Mononuclear cell (primary cell): ENCODE data around the gene SNRNP40. TPM values are rescaled to one million over a fixed set of nuclear protein-coding genes. Genes with fewer than 3 reads are reported as not detected.

Source experiments
- H3K27me3 ChIP-seq: 2 replicates; pipeline ENCODE4 v1.6.0; 2011; ENCODE audit warnings: low read length, control low read depth; ENCODE audit not compliant: insufficient read depth
- H3K4me1 ChIP-seq: 2 replicates; pipeline ENCODE4 v1.5.1; 2011; ENCODE audit warnings: mild to moderate bottlenecking, low read length, control low read depth; ENCODE audit not compliant: insufficient read depth
- H3K4me3 ChIP-seq: 2 replicates; pipeline ENCODE4 v1.5.1; 2011; ENCODE audit warnings: mild to moderate bottlenecking, low read length, moderate library complexity
- H3K9me3 ChIP-seq: 2 replicates; pipeline ENCODE4 v1.5.1; 2011; ENCODE audit warnings: low read depth, mild to moderate bottlenecking, control low read depth, low read length
- total RNA-seq: library from RNA; depleted of rRNA; stranded (reverse); fragments of >200 nt; gene quantifications from one replicate; pipeline ENCODE4 v1.2.3, GENCODE V29; 2012

Gene SNRNP40
- 75.8 TPM for total RNA-seq

GRCh38 chr1:31296486-31297276 is at the start of gene SNRNP40, which contains the start of gene ZCCHC17:
TSS of gene SNRNP40 (minus strand) at chr1:31296788. CDS start at chr1:31296751, 37 bp downstream.
TSS of gene ZCCHC17 (plus strand) at chr1:31297032. CDS start at chr1:31310099, 13,067 bp downstream.
- Histone ChIP-seq H3K27me3 (no peaks in the 10 kb centered on the region), H3K4me3 (peak within 1 kb of the TSS; percentile 100), H3K9me3 (no peaks in the 10 kb centered on the region), H3K4me1 (peaks cover 43% of the 10 kb centered on the region)

- Histone ChIP-seq H3K9me3 (no peaks in the 10 kb centered on the region), H3K4me3 (no peak overlapping the region), H3K4me1 (no peaks in the 10 kb centered on the region), H3K27me3 (no peaks in the 10 kb centered on the region)
Measured at GRCh38 chr1:31345635-31346034, 49.0 kb upstream of the SNRNP40 start.

- Histone ChIP-seq H3K9me3 (no peaks in the 10 kb centered on the region), H3K4me3 (no peak overlapping the region), H3K27me3 (no peaks in the 10 kb centered on the region), H3K4me1 (no peaks in the 10 kb centered on the region)
Measured at GRCh38 chr1:31344503-31344902, 47.9 kb upstream of the SNRNP40 start.

DNA sequence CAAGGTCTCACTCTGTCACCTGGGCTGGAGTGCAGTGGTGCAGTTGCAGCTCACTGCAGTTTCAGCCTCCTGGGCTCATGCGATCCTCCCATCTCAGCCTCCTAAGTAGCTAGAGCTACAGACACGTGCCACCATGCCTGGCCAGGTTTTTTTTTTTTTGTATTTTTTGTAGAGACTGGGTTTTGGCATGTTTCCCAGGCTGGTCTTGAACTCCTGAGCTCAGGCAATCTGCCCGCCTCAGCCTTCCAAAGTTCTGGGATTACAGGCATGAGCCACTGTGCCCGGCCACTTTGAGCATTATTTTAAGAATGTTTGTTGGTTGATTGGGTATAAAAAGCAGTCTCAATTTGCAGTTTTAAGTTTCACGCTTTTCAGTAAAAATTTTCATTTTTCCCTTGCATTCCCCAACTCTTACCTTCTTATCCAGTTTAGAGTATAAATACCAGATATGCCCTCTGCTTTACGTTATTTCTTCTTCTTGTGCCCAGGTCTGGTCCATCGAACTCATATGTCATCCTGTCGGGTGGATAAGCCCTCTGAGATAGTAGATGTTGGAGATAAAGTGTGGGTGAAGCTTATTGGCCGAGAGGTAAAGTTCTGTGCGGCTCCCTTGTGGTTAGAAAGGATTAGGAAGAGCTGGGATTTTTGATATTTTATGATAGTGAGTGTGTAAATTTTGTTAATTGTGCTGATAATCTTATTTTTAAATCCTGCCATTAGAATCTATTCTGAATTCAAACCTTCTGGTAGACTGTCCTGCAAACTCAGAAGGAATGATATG is 40.3 kb upstream of the SNRNP40 start:
- Histone ChIP-seq H3K4me1 (no peaks in the 10 kb centered on the region), H3K9me3 (no peaks in the 10 kb centered on the region), H3K27me3 (no peaks in the 10 kb centered on the region)

GRCh38 chr1:31335007-31335406 is 38.4 kb upstream of the SNRNP40 start:
- Histone ChIP-seq H3K4me1 (no peaks in the 10 kb centered on the region), H3K9me3 (no peaks in the 10 kb centered on the region), H3K27me3 (no peaks in the 10 kb centered on the region), H3K4me3 (no peak overlapping the region)

More for the DNA sequence above, 40.3 kb upstream of the SNRNP40 start:
- H3K4me3 ChIP-seq: no peak overlapping the region

- H3K9me3 ChIP-seq: no peaks in the 10 kb centered on the region
- H3K27me3 ChIP-seq: no peaks in the 10 kb centered on the region
- no peak overlapping the region for H3K4me3 ChIP-seq
- H3K4me1 ChIP-seq: no peaks in the 10 kb centered on the region
Measured at GRCh38 chr1:31327381-31327780, 30.8 kb upstream of the SNRNP40 start.

- no peaks in the 10 kb centered on the region for H3K9me3 ChIP-seq
Measured at GRCh38 chr1:31326461-31326860, 29.9 kb upstream of the SNRNP40 start.

DNA sequence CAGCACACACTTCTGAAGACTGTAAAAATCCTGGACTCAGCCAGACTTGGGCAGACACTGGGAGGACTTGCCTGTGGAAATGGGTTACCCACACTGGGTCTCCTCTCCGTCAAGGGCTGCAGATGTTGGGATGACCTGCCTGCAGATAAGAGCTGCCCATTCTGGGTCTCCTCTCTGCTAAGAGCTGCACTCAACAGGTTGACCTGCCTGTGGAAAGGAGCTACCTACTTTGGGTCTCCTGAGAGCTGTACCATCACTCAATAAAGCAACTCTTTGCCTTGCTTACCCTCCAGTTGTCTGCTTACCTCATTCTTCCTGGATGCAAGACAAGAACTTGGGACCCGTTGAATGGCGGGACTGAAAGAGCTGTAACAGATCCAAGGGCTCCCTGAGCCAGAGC is 28.4 kb upstream of the SNRNP40 start:
- Histone ChIP-seq H3K9me3 (no peaks in the 10 kb centered on the region), H3K4me3 (no peak overlapping the region), H3K4me1 (no peaks in the 10 kb centered on the region), H3K27me3 (no peaks in the 10 kb centered on the region)

More at GRCh38 chr1:31326461-31326860, 29.9 kb upstream of the SNRNP40 start:
- no peak overlapping the region for H3K4me3 ChIP-seq
- H3K4me1 ChIP-seq: no peaks in the 10 kb centered on the region
- no peaks in the 10 kb centered on the region for H3K27me3 ChIP-seq

- no peaks in the 10 kb centered on the region for H3K27me3 ChIP-seq
- no peaks in the 10 kb centered on the region for H3K9me3 ChIP-seq
- no peaks in the 10 kb centered on the region for H3K4me1 ChIP-seq
- H3K4me3 ChIP-seq: no peak overlapping the region
Measured at GRCh38 chr1:31324093-31324492, 27.5 kb upstream of the SNRNP40 start.

DNA sequence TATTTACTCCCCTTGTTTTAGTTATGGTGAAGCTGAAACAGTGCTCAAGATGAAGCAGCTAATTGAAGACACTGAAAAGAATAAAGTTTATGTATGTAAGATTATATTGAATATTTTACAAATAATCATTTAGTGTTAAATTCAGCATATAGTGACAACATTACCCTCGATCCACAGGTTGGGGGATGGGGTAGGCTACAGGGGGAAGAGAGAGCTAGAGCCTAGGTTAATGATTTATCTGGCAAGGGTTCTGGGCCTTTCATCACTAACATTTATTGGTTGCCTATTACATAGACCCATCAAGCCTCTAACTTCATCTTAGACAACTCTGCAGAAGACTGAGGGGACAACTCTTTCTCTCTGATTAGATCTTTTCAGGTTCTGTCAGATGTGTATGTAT is 21.6 kb upstream of the SNRNP40 start:
- H3K9me3 ChIP-seq: no peaks in the 10 kb centered on the region
- H3K4me3 ChIP-seq: no peak overlapping the region
- no peaks in the 10 kb centered on the region for H3K27me3 ChIP-seq
- H3K4me1 ChIP-seq: no peaks in the 10 kb centered on the region

GRCh38 chr1:31315902-31316301 is 19.3 kb upstream of the SNRNP40 start:
- no peaks in the 10 kb centered on the region for H3K4me1 ChIP-seq
- no peak overlapping the region for H3K4me3 ChIP-seq
- no peaks in the 10 kb centered on the region for H3K27me3 ChIP-seq
- no peaks in the 10 kb centered on the region for H3K9me3 ChIP-seq

- H3K27me3 ChIP-seq: no peaks in the 10 kb centered on the region
- no peak overlapping the region for H3K4me3 ChIP-seq
- H3K9me3 ChIP-seq: no peaks in the 10 kb centered on the region
- no peaks in the 10 kb centered on the region for H3K4me1 ChIP-seq
Measured at GRCh38 chr1:31310198-31310597, 13.6 kb upstream of the SNRNP40 start.

DNA sequence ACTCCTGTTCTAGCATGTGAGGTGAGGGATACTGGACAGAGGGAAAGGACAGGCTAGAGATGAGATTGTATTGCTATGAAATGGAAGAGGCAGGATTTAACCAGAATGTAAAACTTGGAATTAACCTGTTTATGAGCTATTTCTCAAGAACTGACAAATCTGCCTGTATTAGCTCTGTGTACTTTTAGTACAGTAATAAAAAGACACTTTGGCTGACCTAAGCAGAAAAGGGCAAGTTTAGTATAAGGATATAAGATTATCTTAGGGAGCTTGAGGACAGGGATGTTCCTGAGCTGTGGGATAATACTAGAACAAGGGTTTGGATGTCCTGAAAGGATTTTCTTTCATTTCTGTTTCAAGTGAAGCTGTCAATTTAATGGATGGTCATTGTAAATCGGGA is 11.4 kb upstream of the SNRNP40 start:
- Histone ChIP-seq H3K4me1 (no peaks in the 10 kb centered on the region), H3K9me3 (no peaks in the 10 kb centered on the region), H3K27me3 (no peaks in the 10 kb centered on the region), H3K4me3 (no peak overlapping the region)

GRCh38 chr1:31306278-31306677 is 9.7 kb upstream of the SNRNP40 start:
- no peak overlapping the region for H3K4me3 ChIP-seq
- H3K27me3 ChIP-seq: no peaks in the 10 kb centered on the region
- no peaks in the 10 kb centered on the region for H3K9me3 ChIP-seq
- no peaks in the 10 kb centered on the region for H3K4me1 ChIP-seq

GRCh38 chr1:31302709-31303441 is 6.3 kb upstream of the SNRNP40 start:
- Histone ChIP-seq H3K4me1 (peaks cover 20% of the 10 kb centered on the region), H3K27me3 (no peaks in the 10 kb centered on the region), H3K4me3 (no peak overlapping the region), H3K9me3 (no peaks in the 10 kb centered on the region)
